ENCODE data around the gene CNTN2. TPM values are rescaled to one million over a fixed set of nuclear protein-coding genes. Genes with fewer than 3 reads are reported as not detected.

CNTN2 gene
- under 1 TPM in 4 of 7 donors, not detected in 3; 0.02 to 0.37 (median 0.24) TPM for total RNA-seq
- under 1 TPM; 0.04 to 0.25 TPM for polyA plus RNA-seq
- long read RNA-seq, donor 1 = 0 reads
- long read RNA-seq, donor 2, full-length matches to known transcripts = 3 of 8 reads
- long read RNA-seq, donor 2, partial matches to known transcripts = 0 of 8 reads
- long read RNA-seq, donor 2, other reads (novel, unspliced or antisense) = 5 of 8 reads
- long read RNA-seq, donor 3 = 0 reads

DNA sequence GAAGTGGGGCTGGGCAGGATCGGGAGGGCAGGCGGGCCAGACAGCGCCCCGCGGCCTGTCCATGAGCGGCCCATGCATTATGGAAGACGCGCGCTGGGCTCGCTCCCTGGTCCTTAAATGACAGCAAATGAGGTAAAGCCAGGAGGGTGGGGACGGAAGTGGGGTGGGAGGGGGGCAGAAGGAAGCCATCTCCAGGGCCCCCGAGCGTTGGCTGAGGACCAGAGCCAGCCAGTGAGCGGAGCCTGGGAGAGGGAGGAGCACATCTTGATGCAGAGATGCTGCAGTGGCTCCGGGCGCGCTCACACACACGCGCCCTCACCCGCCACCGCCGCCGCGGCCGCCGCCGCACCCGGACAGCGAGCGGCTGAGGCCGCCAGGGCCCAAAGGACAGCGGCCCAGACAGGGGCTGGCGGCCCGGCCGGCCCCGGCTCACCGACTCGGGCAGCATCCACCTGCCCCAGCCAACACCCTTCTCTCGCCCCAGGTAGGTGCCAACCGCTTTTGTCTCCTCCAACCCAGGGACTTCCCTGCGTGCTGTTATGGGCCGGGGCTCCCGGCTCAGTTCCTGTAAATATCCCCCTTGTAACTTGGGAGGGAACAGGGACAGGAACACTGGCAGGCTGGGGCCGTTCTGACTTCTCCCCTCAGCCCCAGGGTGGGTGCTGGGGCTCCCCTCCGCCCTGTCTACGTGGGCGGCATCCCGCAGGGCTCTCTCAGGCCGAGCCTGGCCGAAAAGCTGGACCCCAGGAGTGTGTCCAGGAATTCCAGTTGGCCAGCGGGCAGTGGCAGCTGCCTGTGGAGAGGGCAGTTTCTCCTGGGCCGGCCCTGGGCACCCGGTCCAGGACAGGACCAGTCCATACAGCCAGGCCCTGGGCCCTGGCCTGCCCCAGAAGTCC is at the start of gene CNTN2:
Gene CNTN2 (plus strand): TSS at position 302 of the 896 bp plus-strand sequence. CDS start 9,974 bp downstream, outside the sequence.
- Histone ChIP-seq H3K9me3 (no peaks in the 10 kb centered on the region), H3K36me3 (no peaks in the 10 kb centered on the region), H3K4me3 (no peak within 1 kb of the TSS), H3K4me1 (ENCODE audit: insufficient read depth) (no peaks in the 10 kb centered on the region), H3K27ac (no peak within 1 kb of the TSS), H3K27me3 (no peaks in the 10 kb centered on the region)
- TF ChIP-seq POLR2A (IDR thresholded peaks at IDR 0.05) = no peak
- TF ChIP-seq, protein P1, sequence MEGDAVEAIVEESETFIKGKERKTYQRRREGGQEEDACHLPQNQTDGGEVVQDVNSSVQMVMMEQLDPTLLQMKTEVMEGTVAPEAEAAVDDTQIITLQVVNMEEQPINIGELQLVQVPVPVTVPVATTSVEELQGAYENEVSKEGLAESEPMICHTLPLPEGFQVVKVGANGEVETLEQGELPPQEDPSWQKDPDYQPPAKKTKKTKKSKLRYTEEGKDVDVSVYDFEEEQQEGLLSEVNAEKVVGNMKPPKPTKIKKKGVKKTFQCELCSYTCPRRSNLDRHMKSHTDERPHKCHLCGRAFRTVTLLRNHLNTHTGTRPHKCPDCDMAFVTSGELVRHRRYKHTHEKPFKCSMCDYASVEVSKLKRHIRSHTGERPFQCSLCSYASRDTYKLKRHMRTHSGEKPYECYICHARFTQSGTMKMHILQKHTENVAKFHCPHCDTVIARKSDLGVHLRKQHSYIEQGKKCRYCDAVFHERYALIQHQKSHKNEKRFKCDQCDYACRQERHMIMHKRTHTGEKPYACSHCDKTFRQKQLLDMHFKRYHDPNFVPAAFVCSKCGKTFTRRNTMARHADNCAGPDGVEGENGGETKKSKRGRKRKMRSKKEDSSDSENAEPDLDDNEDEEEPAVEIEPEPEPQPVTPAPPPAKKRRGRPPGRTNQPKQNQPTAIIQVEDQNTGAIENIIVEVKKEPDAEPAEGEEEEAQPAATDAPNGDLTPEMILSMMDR (IDR thresholded peaks at IDR 0.05) = no peak
- TF ChIP-seq EP300 (IDR thresholded peaks at IDR 0.05) = no peak
- no peak for DNase-seq
- intact Hi-C loops (cut with DNase I) = no loop called here
- WGBS, 3 donors = 9 to 19% (median 10%) methylated on average over 44 to 53 of the region's 53 CpGs

GRCh38 chr1:204994086-204994862 is 48.7 kb upstream of the CNTN2 start:
- H3K9me3 ChIP-seq = no peaks in the 10 kb centered on the region
- H3K27ac ChIP-seq = no peak overlapping the region
- DNase-seq = no peak
- intact Hi-C loops (cut with DNase I) = loop anchor here in 1 of 4 donors (5.0 kb wide), 1 partner anchor 63 kb away; no protein-coding TSS in a partner anchor
- H3K36me3 ChIP-seq = no peaks in the 10 kb centered on the region
- H3K4me3 ChIP-seq = no peak overlapping the region
- TF ChIP-seq POLR2A (IDR thresholded peaks at IDR 0.05) (no peak), EP300 (IDR thresholded peaks at IDR 0.05) (no peak)
- TF ChIP-seq, protein P1 (IDR thresholded peaks at IDR 0.05) = no peak
- no peaks in the 10 kb centered on the region for H3K4me1 ChIP-seq (ENCODE audit: insufficient read depth)
- H3K27me3 ChIP-seq = no peaks in the 10 kb centered on the region
- 88 to 95% (median 88%) methylated on average over 10 of the region's 10 CpGs for WGBS, 3 donors

DNA sequence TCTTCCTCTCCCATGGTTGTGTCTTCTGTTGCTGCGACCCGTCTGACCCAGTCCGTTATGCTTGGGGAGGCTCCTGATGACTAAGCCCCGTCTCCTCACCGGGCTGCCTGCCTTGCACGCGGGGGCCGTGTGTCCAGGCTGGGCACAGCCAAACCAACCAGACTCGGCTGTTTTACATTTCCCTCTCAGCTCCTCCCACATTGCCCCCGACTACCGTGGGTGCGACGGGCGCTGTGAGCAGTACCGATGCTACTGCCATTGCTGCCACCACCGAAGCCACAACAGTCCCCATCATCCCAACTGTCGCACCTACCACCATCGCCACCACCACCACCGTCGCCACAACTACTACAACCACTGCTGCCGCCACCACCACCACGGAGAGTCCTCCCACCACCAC is 46.0 kb upstream of the CNTN2 start:
- H3K4me1 ChIP-seq (ENCODE audit: insufficient read depth) = no peaks in the 10 kb centered on the region
- peak in 1 of 5 donors; percentile 42 for DNase-seq
- H3K36me3 ChIP-seq = no peaks in the 10 kb centered on the region
- TF ChIP-seq, protein P1 (IDR thresholded peaks at IDR 0.05) = no peak
- no peak for TF ChIP-seq EP300 (IDR thresholded peaks at IDR 0.05)
- TF ChIP-seq POLR2A (IDR thresholded peaks at IDR 0.05) = no peak
- intact Hi-C loops (cut with DNase I) = no loop called here
- no peak overlapping the region for H3K4me3 ChIP-seq
- 64 to 67% (median 65%) methylated on average over 22 of the region's 22 CpGs for WGBS, 3 donors
- no peaks in the 10 kb centered on the region for H3K27me3 ChIP-seq
- H3K27ac ChIP-seq = peak overlapping the region in 1 of 2 donors; percentile 4
- H3K9me3 ChIP-seq = no peaks in the 10 kb centered on the region

Data from ovary (tissue), 10 donors.